ENCODE measurements around the gene CRIP2.

GRCh38 chr14:105500036-105500725 is 25.6 kb downstream of the CRIP2 start:
- TF ChIP-seq, protein P1, sequence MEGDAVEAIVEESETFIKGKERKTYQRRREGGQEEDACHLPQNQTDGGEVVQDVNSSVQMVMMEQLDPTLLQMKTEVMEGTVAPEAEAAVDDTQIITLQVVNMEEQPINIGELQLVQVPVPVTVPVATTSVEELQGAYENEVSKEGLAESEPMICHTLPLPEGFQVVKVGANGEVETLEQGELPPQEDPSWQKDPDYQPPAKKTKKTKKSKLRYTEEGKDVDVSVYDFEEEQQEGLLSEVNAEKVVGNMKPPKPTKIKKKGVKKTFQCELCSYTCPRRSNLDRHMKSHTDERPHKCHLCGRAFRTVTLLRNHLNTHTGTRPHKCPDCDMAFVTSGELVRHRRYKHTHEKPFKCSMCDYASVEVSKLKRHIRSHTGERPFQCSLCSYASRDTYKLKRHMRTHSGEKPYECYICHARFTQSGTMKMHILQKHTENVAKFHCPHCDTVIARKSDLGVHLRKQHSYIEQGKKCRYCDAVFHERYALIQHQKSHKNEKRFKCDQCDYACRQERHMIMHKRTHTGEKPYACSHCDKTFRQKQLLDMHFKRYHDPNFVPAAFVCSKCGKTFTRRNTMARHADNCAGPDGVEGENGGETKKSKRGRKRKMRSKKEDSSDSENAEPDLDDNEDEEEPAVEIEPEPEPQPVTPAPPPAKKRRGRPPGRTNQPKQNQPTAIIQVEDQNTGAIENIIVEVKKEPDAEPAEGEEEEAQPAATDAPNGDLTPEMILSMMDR (IDR thresholded peaks at IDR 0.05; ENCODE audit: borderline replicate concordance, extremely low read depth, low read length, poor library complexity, severe bottlenecking), result no peak
- no peak for TF ChIP-seq EZH2 (IDR thresholded peaks at IDR 0.05; ENCODE audit: borderline replicate concordance, low read depth, low read length, severe bottlenecking)
